SU-DHL-6 (cell line): Measurements from ENCODE around the gene KRTAP21-3.

ENCODE experiments used
- EZH2phosphoT487 ChIP-seq: fragments of 200-600 bp; sonication (generic), shearing (Covaris generic); conservative IDR thresholded peaks from 2 replicates; pipeline ENCODE4 v1.6.1; 2018; ENCODE audit warnings: mild to moderate bottlenecking, antibody characterized with exemption, low read length, moderate library complexity, mixed read lengths
- TF ChIP-seq, protein P1 (sequence below): fragments of 200-600 bp; sonication (generic); IDR thresholded peaks from one replicate; pipeline ENCODE4 v1.5.1; 2017; ENCODE audit warnings: antibody characterized with exemption, mild to moderate bottlenecking, low read length, moderate library complexity; ENCODE audit not compliant: insufficient read depth, poor library complexity, severe bottlenecking

DNA sequence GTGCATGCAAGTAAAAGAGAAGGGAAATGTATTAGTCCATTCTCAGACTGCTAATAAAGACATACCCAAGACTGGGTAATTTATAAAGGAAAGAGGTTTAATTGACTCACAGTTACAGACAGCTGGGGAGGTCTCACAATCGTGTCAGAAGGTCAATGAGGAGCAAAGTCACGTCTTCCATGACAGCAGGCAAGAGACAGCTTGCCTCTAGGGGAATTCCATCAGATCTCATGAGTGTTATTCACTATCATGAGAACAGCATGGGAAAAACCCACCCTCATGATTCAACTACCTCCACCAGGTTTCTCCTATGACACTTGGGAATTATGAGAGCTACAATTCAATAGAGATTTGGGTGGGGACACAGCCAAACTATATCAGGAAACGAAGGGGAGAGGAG, 8.1 kb downstream of the KRTAP21-3 start:
- TF ChIP-seq, protein P1, sequence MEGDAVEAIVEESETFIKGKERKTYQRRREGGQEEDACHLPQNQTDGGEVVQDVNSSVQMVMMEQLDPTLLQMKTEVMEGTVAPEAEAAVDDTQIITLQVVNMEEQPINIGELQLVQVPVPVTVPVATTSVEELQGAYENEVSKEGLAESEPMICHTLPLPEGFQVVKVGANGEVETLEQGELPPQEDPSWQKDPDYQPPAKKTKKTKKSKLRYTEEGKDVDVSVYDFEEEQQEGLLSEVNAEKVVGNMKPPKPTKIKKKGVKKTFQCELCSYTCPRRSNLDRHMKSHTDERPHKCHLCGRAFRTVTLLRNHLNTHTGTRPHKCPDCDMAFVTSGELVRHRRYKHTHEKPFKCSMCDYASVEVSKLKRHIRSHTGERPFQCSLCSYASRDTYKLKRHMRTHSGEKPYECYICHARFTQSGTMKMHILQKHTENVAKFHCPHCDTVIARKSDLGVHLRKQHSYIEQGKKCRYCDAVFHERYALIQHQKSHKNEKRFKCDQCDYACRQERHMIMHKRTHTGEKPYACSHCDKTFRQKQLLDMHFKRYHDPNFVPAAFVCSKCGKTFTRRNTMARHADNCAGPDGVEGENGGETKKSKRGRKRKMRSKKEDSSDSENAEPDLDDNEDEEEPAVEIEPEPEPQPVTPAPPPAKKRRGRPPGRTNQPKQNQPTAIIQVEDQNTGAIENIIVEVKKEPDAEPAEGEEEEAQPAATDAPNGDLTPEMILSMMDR = no peak
- no peak for TF ChIP-seq EZH2phosphoT487
